ENCODE results near the gene KIF18B.

KIF18B gene

DNA sequence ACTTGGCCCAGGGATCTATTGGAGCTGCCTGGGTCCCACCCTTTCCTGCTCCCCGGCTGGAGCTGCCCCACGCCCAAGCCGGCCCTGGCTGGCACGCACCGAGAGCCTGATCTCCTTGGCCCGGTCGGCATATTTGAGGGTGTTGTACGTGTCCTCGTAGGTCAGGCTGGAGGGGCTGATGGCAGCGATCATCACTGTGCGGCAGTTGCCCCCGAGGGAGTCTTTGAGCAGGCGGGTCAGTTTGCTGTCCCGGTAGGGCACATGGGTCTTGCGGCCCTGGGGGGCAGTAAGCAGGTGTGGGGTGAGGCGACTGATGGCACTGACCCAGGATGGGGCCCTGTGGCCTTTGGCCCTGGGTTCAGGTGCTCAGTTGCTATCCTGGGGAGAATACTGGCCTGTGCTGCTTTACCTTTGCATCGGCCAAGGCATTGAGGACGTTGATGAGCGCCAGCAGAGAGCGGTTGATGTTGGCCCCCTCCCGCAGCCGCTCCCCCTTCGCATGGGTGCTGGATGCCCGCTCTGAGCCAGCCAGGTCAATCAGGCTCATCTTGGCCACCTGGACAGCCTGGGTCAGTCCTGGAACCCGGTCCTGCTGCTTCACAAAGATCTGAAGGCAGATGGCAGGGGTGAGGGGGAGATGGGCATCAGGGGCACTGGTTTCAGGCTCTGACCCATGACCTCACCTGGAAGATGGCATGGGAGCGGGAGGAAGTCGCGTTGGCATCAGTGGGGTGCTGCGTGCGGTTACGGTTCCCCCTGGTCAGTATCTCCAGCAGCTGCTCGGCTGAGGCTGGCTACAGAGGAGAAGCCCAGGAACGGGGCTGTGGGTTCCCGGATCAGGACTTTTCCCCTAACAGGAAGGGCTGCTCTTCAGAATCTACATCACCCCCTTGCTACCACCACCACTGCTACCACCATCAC lies 13.5 kb downstream of the KIF18B start:
- DNase-seq, result no peak

DNA sequence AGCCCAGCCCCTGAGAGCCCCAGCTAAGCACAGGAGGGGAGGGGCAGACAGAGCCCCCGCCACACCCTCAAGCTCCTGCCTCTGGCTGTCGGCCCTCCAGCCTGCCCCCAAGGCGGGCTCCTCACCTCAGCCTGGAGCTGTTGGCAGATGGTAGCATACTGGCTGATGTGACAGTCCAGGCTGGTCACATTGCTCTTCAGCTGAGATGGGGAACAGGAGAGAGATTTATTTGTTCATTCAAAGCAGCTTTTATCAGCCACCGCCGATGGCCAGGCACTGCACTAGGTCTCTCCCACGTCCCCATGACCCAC lies 14.8 kb downstream of the KIF18B start:
- no peak for DNase-seq

DNA sequence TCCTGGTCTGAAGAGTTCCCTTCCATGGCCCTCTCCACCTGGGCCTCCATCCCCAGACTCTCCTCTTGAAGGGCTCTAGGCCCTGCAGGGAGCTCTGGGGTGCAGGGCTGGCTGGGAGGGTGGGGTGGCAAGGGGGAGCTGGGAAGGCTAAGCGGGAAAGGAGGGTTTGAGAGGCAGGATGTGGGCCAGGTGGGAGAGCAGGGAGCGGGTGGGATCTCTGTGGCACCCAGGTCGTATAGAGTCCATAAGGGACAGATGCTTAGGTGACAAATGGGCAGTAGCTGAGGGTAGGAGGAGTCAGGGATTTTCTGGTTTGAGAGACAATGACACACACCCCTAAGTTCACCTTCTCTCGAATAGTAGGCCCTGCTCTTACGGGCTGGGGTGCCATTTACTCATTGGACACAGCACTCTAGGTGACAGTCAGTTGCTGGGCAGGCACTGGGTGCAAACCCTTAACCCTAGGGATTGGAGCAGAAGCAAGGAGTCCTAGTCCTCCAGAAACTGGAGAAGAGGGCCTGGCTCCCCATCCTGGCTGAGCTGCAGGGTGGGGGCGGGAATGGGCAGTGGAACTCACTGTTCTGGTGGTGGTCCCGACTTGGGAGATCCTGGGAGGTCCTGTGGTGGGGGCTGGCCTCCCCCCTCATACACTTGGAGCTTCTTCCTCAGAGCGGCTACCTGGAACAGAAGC lies 15.3 kb downstream of the KIF18B start:
- no peak for DNase-seq

DNA sequence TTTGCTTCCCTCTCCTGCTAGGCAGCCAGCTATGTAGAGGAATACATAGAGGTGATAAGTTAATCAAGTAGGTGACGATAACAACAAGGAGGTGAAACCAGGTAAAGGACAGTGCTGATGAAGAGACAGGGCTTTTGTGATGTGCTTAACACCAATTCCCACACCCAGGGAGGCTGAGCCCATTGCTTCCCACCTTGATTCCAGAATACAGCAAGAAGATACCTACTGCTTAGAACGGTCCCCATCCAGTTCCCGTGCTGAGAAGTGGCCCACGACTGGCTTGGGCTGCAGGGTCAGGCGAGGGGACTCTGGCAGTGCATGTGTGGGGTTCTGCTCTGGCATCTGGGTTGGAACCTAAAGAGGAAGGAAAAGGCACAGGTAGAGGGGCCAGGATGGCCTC lies 16.2 kb downstream of the KIF18B start:
- DNase-seq, result no peak

DNA sequence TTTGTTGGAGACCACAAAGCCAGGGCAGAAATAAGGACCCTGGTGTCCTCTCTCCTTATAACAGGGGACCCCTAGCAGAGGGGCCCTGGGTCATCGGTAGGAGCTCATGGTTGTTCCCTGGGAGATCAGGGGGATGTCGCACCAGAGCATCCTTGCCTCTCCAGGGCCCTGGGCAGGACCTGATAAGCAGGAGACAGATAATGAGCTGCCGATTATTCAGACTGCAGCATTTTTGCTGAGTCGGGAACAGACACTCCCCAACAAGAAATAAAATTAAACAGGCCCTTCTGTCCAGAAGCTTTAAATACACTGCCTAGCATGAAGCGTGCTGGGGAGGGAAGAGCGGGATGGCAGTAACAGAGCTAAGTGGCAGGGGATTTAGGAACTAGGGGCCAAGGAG lies 16.9 kb downstream of the KIF18B start:
- DNase-seq, result no peak

DNA sequence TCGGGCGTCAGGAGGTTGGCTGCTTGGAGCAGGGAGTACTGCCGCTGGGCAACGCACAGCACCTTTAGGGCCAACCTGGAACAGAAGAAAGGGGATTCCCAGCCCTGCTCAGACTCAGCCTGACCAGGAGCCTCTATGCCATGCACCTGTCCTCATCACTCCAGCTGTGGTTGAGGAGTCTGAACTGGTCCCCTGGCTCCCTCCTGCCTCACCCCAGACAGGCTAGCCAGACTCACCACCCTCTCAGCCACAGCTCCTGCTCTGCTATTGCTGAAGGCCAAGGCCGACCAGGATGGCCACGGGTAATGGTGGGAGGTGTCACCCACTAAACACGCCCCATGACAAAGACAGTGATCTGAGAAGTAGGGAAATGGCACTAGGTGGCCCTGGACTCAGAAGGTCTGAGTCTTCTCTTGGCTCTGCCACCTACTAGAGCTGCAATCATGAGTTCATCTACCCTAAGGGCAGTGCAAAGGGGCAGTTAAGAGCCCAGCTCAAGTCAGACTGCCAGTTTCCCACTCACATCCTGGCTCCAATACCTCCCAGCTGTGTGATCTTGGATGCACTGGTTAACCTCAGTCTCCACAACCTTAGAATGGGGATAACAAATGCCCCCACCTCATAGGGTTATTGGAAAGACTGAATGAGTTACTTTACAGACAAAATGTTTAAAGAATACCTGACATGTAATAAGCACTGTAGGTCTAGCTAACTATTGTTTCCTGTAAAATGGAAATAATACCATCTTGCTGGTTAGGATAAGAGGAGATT lies 18.4 kb downstream of the KIF18B start:
- DNase-seq, result no peak

DNA sequence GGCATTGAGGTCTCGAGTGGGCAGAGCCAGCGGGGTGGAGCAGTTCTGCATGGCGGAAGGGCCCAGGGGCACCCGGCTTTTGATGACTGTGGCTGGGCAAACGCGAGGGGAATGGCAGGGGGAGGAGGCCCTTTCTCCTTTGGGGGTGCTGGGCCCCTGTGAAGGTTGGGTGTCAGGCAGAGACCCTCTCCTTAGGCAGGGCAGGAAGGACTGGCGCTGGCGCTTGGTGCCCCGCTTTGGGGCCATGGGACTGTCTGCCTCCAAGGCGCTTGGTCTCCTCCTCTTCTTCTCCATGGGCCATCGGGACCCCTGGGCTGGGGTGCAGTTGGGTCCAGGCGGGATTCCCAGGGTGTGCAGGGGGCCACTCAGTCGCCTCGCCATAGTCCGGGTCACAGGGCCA lies 19.4 kb downstream of the KIF18B start:
- DNase-seq, result no peak

DNA sequence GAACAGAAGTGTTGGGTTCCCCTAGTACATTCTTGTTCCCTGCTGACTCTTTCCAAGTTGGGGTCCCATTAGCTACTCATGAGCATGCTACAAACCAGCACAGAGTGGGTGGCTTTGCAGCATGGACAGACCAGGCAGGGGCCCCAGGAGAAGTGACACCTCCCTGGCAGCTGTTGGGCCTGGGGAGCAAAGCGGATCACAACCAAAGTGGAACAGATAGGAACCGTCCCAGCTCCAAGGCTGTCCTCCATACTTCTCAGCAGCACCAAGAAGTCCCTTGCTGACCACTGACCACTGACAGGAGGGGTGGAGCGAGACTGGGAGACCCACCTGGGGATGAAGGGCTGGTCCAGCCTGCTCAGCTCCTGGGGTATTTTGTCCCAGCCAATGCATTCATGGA lies 19.9 kb downstream of the KIF18B start:
- no peak for DNase-seq

DNA sequence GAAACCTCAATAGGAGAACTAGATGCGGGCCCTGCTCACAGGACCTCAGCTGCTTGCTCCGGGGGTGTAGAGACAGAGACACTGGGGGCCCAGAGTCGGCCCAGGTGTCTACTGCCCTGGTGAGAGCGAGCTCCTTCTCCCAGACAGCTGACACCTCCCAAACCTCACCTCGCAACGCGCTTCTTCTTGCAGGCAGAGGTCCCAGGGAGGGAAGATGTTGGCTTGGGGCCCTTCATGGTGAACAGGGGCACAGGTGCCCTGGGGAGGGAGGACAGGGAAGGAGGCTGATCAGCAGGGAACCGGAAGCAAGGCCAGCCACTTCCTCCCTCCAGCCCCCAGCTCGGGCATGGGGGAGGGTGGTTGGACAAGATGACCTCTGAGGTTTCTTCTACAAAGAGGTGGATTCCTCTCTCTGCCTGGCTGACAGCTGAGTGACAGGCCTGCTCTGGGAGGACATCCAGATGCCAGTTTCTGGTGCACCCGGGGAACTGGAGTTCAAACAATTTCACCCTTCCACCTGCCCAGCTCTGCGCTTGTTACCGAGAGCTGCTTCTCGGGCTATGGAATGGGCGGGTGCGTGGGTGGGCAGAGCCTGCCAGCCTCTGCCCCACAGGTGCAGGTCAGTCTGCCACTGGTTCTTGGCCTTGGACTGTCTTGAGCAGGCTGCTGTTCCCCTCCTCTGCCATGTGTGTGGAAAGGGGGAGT lies 20.6 kb downstream of the KIF18B start:
- no peak for DNase-seq

DNA sequence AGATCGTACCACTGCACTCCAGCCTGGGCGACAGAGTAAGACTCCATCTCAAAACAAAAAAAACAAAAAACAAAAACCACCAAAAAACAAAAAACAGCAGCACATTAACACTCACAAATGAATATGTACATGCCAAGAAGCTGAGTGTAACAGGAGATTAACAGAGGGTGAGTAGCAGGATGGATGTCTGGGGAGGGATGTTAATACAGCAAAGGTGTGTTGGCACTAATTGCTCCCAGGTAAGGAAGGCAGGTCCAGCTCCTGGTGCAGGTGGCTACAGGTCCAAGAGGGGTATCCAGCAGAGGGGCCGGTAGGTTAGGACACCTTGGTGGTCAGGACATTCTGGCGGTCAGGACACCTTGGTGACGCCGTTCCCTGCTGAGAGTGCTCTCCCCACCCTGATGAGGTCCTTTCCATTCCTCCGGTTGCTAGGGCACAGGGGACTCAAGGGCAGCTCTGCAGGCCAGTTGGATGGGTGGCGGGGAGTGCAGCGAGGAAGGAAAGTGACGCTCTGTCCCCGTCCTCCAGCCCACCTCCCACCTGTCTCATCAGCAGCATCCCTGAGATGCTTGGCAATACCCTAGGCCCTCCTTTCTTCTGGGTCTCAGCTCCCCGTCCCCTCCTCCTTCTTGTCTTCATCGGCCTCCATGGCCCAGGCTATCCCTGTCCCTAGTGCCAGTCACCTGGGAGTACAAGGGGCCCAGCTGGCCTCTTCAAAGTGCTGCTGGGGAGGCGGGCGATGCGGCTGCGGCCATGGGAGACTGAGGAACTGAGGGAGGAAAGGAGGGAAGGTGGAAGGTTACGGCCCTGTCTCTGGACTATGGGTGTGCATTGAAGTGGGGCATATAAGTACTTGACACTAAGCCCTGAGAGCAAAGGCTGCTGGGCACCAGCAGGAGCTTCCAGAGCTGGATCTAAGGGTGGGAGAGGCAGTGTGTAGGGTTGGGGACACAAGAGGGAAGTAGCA lies 21.6 kb downstream of the KIF18B start:
- DNase-seq, result no peak

DNA sequence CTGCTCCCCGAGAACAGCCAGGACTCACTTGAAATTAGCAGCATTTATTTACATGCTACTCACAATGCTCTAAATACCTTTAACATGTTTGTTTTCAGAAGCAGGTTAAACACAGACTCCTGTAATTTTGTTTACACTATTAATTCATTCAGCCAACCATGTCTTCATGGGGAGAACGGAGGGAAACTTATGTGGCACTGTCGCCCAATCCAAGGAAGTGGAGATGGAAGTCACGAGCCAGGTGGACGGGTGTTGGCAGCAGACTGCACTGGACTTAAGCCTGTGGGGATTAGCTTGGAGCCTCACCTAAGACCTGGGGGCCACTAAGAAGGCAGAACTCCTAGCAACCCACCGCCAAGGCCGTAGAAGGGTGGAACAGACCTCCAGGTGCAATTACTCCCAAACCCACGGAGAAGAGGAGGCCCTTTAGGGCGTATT lies 23.4 kb downstream of the KIF18B start:
- DNase-seq, result no peak

DNA sequence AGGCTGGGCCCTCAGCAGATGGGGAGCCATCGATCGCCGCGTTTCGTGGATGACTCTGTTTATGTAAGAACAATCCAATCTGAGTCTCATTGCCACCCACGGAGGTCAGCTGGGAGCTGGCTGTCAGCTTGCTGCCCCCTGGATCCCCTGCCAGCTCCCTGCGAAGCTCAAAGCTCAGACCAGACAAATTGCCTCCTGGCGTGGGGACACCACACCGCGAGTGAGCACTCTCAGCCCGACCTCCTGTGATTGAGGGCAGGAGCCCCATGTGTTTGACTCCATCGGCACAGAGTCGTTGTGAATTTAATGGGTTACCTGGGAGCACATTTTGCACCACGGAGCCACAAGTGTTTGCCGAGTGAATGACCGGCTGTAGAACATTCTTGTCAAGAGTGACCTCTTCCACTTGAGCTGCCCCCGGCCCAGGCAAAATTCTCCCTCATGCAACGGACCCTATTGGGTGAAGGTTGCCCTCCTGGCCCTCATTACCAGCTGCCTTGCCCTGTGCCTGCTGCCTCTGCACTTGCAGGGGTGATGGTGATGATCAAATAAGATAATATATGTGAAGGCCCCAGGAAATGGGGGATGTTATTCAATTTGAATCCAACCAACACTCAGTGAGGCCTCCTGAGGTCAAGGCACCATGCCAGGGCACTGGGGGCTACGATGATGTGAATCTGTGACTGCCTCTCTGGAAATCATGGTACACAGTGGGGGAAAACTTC lies 24.7 kb downstream of the KIF18B start:
- no peak for DNase-seq

DNA sequence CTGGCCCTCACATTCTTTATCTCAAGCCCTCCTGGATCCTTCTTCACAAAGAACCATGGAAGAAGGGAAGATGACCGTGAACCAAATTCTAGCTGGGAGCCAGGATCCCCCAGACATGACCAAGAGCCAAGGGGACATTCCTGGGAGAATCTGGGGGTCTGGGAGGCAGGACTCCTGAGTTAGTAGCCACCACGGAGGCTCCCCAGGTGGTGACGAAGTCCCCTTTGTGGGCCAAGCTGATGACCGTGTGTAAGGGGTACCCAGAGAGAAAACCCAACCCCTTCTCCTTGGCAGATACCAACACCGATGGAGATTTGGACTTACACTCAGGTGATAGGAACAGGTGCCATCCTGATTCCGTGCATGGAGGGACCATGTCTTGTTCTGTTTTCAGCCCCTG lies 25.4 kb downstream of the KIF18B start:
- no peak for DNase-seq

DNA sequence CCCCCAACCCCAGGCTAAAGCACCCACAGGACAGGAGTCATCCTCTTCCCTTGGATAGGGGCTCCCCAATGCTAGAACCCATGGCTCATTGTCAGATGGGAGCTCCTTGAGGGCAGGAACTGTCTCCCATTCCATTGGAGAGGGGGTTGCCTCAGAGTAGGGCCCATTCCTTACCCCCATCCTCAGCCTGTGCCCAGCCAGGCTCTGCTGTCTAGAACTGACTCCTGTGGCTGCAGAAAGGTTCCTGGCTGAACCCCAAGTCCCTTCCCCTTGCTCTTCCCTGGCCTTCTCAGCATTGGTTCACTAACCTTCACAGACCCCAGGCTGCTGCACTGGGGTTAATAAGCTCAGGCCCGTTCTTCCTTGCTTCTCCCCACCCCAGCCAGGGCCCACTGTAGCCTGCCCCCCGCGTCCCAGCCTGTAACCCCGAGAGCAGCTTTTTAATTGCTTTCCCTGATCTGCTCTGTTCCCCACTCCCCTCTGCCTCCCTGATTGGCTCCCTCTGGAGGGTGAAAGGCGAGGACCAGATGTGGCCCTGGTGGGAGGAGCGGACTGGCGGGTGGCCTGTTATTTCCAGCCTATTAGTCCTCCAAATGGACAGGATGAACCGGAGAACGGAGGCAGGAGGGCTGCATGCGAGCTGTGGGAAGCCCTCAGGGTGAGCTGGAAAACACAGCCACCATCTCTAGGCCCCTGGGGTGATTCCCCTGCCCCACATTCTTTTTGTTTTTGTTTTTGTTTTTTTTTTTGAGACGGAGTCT lies 26.3 kb downstream of the KIF18B start:
- no peak for DNase-seq

DNA sequence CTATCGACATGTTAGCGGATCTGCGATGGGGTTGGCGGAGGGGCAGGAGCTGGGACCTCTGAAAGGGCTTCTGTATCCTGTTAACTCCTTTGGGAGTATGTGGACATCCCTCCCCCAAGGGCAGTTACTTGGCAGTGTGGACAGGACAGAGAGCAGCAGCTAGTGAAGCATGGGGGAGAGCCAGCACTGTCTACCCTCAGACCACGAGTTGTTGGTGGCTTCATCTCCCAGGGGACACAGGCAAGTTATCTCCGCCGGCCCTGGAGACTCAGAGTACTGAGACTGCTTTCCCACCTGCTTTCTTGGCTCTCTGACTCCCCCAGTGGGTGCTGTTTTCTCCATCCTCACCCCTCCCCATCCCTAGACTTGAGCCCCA lies 27.0 kb downstream of the KIF18B start:
- no peak for DNase-seq

DNA sequence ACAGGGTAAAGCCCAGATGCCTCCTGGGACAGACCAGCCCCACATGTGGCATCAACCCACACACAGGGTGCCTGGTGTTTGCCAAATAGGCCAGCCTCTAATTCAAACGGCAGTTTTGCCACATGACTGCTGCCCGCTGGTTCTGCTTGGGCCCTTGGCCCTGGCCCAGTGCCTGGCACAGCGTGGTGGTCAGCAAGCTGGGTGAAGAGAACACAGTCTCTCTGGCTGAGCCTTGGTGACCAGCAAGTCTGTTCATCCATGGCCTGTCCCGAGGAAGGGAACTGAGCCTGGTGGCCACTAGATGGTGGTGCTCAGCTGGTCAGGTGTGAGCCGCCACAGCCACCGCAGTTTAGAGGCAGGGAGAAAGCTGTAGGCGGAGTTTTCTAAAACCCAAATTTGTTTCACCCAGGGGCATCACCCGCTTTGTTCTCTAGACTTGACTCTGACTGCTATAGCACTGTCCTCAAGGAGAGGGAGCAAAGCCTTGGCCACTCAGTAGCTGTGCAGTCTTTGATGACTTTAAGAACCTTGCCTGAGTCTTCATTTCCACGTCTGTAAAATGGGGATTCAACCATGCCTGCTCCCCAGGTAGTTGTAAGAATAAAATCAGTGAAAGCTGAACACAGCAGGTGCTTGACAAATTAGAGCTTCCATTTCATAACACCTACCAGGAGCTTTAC lies 27.5 kb downstream of the KIF18B start:
- peak; percentile 73 for DNase-seq

DNA sequence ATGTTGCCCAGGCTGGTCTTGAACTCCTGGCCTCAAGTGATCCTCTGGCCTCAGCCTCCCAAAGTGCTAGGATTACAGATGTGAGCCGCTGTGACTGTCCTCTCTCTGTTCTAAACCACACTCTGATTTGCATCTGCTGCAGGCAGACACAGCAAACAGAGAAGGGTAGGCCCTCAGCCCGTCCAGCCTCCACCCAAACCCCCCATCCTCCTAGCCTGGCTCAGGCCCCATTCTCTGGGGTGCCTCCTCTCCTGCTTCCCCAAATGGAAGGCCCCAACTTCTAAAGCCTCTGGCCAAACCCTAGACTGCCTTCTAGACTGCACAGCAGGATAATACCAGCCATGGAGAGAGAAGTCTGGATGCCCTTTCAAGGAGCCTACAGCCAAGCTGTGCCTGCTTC lies 28.2 kb downstream of the KIF18B start:
- no peak for DNase-seq

DNA sequence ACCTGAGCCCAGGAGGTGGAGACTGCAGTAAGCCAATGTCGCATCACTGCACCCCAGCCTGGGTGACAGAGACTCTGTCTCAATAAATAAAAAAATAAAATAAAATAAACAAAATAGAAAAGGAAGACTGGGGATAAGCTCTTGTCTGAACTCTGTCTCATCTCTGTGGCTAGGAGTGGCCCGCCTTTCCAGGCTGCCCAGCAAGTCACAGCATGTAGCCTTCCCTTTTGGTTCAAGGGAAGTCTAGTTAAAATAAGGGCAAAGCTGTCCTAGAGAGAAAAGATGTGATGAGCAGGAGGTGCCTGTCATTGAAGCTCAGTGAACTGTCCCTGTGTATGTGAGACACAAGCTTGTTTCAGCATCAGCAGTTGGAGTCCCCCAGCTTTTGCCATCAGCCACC lies 29.6 kb downstream of the KIF18B start:
- DNase-seq, result no peak

DNA sequence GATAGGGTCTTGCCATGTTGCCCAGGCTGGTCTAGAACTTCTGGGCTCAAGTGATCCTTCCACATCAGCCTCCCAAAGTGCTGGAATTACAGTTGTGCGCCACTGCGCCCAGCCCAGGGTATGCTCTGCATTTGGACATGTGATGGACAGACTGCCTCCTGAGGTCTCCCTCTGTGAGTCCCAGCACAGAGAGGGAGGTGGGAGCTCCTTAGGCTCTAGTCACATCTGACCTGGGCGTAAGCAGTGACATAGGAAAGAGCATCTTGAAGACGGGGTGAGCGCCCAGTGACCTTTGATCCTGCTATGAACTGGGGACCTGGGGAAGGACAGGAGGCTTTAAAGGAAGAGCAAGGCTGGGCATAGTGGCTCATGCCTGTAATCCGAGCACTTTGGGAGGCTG lies 30.1 kb downstream of the KIF18B start:
- DNase-seq, result no peak

DNA sequence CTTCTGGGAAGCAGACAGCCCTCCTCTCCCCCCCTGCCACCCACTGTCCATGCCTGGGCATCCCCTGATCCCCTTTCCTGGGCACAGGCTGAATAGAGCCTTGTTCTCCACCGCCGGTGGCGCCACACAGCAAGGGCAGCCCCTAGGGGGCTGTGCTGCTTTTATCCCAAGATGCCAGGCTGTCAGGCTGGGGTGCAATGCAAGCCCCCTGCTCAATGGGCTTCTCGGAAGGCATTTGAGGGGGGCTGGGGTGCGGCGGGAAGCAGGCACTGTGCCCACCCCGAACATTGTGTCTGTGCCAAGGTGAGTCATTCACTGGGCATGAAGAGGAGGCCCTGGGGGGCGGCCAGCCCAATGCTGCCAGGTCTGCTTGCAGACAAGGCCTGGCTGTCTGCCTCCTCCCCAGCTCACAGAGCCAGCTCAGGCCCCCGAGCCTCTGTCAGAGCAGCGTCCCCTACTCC lies 30.8 kb downstream of the KIF18B start:
- no peak for DNase-seq
